Dermis blood vessel endothelial cell (primary cell): ENCODE results near the gene TLCD3B. TPM values are rescaled to one million over a fixed set of nuclear protein-coding genes. Genes with fewer than 3 reads are reported as not detected.

Experiments used
- DNase-seq: peaks from one replicate; pipeline ENCODE4 v3.0.0; 2010
- total RNA-seq: library from RNA; depleted of rRNA; stranded (reverse); fragments of >200 nt; gene quantifications from 2 replicates; pipeline ENCODE4 v1.2.3, GENCODE V29; 2014

Gene TLCD3B
- total RNA-seq, 1 donor from 2014 or later = not detected

DNA sequence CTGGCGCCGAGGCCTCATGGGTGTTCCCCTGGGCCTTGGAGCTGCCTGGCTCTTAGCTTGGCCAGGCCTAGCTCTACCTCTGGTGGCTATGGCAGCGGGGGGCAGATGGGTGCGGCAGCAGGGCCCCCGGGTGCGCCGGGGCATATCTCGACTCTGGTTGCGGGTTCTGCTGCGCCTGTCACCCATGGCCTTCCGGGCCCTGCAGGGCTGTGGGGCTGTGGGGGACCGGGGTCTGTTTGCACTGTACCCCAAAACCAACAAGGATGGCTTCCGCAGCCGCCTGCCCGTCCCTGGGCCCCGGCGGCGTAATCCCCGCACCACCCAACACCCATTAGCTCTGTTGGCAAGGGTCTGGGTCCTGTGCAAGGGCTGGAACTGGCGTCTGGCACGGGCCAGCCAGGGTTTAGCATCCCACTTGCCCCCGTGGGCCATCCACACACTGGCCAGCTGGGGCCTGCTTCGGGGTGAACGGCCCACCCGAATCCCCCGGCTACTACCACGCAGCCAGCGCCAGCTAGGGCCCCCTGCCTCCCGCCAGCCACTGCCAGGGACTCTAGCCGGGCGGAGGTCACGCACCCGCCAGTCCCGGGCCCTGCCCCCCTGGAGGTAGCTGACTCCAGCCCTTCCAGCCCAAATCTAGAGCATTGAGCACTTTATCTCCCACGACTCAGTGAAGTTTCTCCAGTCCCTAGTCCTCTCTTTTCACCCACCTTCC is 43.5 kb downstream of the TLCD3B start:
- DNase-seq = no peak

DNA sequence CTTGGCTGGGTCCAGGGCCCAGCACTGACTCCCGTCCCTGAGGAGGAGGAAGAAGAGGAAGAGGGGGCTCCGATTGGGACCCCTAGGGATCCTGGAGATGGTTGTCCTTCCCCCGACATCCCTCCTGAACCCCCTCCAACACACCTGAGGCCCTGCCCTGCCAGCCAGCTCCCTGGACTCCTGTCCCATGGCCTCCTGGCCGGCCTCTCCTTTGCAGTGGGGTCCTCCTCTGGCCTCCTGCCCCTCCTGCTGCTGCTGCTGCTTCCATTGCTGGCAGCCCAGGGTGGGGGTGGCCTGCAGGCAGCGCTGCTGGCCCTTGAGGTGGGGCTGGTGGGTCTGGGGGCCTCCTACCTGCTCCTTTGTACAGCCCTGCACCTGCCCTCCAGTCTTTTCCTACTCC is 44.1 kb downstream of the TLCD3B start:
- no peak for DNase-seq

DNA sequence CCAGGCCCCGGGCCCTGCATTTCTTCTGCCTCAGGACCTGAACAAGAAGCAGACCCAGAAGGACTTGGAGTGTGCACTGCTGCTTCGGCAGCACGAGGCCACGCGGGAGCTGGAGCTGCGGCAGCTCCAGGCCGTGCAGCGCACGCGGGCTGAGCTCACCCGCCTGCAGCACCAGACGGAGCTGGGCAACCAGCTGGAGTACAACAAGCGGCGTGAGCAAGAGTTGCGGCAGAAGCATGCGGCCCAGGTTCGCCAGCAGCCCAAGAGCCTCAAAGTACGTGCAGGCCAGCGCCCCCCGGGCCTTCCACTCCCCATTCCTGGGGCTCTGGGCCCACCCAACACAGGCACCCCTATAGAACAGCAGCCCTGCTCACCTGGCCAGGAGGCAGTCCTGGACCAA is 44.8 kb downstream of the TLCD3B start:
- DNase-seq = no peak

DNA sequence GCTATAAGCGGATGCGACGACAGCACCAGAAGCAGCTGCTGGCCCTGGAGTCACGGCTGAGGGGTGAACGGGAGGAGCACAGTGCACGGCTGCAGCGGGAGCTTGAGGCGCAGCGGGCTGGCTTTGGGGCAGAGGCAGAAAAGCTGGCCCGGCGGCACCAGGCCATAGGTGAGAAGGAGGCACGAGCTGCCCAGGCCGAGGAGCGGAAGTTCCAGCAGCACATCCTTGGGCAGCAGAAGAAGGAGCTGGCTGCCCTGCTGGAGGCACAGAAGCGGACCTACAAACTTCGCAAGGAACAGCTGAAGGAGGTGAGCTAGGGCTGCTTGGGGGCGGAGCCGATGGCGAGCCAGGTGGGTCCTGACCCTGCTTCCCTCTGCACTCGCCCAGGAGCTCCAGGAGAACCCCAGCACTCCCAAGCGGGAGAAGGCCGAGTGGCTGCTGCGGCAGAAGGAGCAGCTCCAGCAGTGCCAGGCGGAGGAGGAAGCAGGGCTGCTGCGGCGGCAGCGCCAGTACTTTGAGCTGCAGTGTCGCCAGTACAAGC is 45.7 kb downstream of the TLCD3B start:
- no peak for DNase-seq

DNA sequence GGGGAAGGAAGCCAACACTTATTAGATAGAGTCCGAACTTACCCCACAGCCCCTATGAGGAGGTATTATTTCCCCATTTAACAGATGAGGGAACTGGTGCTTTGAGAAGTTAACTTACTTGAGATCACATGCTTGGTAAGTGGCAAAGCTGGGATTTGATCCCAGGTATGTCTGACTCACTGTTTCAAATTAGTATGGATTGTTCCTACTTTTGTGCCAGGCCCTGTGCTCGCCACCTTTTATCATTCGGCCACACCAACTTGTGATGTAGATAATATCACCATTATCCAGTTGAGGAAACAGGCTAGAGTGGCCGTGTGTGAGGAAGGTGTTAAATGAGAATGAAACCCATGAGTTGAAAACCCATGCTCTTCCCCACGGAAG is 46.3 kb downstream of the TLCD3B start:
- no peak for DNase-seq

DNA sequence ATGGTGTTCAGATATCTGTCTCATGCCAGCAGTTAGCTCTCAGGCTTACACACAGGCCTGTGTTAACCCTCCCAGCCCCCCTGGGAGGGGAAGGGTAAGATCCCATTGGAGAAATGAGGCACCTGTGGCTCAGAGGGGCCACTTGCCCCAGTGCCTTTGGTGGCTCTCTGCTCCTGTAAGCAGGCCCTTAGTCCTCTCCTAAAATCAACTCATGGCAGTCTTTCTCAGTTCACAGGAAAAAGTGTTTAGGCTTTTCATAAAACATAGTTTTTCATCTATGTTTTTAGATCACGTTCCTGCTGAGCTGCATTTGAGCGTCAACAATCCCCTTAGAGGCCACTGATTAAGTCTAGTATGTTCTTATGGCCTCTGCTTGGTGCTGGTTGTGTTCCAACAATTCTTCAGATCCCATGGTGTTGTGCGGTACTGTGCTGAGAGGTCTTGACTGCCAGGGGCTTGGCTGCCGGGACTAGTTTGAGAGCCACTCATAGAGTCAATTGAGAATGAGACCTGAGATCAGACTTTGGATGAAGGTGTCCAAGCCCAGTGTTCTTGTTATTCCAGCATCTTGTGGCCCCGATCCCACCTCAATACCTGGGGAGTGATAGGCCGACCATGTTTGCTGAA is 46.8 kb downstream of the TLCD3B start:
- no peak for DNase-seq

DNA sequence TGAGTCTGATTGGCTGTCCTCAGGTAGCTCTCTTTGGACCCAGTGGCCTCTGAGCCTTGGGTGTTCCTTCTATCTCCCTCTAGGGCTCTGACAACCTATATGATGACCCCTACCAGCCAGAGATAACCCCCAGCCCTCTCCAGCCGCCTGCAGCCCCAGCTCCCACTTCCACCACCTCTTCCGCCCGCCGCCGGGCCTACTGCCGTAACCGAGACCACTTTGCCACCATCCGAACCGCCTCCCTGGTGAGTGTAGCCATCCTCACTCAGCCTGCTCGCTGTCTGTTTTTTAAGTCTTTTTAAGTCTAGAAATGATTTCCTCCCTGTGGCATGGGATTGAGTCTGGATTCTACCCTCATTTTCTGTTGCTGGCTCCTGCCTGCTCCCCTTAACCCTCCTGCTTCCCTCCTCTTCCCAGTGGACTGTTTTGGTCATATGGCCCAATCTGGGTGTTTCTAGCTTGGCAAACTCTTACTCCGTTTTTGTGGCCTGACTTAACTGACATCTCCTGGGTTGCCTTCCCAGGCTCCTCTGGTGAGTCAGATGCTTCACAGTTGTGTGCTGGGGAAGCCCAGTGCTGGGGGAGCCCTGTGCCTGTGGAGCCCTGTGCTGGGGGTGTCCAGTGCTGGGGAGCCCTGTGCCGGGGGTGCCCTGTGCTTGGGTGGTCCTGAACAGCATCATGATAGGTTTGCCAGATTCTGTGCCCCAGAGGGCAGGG is 47.5 kb downstream of the TLCD3B start:
- no peak for DNase-seq

DNA sequence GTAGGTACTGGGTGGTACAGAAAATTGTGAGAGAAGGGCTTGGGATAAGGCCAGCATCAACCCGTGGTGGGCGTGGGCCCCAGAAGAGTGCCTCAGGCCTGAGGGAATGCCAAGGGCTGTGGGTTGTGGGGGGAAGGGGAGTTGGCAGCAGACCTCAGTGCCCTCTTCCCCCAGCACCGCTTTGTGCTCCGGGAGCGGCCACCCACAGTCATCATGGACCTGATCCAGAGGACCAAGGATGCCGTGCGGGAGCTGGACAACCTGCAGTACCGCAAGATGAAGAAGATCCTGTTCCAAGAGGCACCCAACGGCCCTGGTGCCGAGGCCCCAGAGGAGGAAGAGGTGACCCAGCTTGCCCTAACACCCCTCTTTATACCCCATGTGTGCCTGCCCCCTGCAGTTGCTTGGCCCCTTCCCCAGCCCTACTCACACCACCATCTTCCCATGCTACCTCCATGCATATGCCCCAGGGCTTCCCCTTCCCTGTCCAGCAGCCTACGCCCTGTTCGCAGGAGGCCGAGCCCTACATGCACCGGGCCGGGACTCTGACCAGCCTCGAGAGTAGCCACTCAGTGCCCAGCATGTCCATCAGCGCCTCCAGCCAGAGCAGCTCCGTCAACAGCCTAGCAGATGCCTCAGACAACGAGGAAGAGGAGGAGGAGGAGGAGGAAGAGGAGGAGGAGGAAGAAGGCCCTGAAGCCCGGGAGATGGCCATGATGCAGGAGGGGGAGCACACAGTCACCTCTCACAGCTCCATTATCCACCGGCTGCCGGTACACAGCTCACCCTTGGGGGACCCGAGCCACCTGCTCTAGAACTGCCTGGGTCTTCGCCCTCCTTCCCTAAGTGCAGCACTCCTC is 48.3 kb downstream of the TLCD3B start:
- DNase-seq = no peak

- DNase-seq = no peak
Observed at GRCh38 chr16:29978564-29979270, 52.4 kb downstream of the TLCD3B start.

DNA sequence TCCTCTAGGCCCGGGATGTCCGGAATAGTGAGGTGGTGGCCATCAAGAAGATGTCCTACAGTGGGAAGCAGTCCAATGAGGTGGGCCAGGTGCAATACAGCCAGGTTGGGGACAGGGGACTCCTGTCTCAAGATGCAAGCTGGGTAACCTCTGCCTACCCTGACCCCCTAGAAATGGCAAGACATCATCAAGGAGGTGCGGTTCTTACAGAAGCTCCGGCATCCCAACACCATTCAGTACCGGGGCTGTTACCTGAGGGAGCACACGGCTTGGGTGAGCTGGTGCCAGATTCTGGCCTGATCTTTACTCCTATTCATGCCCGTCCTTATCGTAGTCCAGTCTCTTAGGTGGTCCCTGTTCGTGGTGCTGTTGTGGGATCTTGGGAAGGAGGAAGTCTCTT is 53.0 kb downstream of the TLCD3B start:
- DNase-seq = no peak

DNA sequence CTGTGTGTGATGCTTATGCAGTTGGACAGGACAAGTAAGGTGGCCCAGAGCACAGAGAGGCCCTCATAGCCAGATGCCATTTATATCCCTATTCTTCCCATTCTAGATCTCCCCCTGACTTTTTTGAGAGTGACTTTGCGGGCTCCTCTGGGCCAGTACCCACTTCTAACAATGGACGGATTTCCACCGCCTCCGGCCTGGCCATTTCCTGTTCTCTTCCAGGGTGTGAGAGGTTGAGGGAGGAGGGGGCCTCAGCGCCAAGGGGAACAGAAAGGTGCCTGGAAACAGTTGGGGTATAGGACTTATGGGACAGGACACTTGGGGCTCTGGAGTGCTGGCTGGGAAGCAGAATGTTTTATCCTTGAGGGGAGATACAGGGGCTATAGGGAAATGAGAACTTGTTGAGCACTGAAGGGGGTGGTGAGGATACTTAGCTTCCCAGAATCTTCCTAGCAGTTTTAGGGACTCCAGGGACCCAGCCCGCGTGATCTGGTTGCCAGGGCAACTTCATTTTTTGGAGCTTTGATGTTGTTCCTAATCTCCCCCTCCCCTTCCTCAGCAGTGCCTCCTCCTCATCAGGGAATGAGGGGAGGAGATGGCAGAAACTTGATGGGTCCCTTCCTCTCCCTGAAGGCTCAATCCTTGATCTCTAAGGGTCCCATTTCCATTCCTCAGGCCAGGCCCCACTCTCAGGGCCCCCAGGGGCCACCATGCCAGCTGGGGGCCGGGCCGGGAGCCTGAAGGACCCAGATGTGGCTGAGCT is 53.8 kb downstream of the TLCD3B start:
- peak; percentile 83 for DNase-seq

DNA sequence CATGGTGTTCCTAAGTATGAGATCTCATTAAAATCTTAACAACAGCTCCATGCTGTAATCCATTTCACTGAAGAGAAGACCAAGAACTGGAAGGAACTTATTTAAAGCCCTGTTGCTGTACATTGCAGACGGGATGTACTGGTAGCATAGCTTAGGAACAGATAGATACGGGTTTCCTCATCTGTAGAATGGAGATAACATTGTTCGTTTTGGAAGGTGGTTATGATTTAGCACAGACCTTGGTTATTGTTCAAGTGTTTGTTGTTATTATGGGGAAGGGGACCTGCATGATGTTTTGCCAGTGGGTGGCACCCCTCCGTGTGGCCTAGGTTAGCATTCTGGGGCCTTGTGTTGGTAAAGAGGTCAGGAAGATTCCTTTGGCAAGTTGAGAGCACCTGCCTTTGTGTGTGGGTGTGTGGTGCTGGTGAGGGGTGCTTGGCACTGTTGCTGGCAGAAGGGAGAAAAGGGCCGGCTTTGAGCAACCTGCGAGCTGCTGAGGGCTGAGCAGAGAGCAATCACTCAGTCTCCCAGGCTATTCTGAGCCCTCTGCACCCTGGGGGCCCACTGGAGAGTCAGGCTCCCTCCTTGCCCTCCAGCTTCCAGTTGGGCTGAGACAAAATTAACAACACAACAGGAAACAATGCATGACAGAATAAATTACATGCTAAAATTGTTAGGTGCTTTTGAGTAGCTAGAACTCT is 55.1 kb downstream of the TLCD3B start:
- DNase-seq = peak; percentile 41

DNA sequence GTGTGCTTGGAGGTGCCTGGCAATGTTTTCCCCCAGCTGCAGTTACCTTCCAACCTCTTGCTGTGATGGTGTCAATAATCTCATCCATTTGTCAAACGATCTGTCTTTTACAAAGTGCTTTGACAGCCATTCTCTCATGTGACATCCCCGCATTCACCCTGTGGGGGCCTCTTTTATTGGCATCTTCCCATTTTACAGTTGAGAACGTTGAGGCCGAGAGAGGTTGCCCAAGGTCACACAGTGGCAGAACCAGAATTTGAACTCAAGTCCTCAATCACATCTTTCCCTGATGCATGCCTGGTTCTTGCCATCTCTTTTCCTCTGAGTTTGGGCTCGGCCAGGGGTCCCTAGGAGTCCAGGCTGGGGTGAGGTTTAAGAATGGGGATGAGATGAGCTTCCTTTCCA is 55.9 kb downstream of the TLCD3B start:
- no peak for DNase-seq

Other genes with a start within 250 kb of the TLCD3B start
- gene KIF22, start 240.5 kb downstream of the TLCD3B start, total RNA-seq = 26.7 and 76.9 TPM in 2 replicates
- gene MAZ, start 224.7 kb downstream of the TLCD3B start, total RNA-seq = 130 and 265 TPM in 2 replicates
- 0.68 TPM in 1 of 2 replicates, not detected in the other for gene PRRT2, start 219.1 kb downstream of the TLCD3B start, total RNA-seq
- gene PAGR1, start 215.1 kb downstream of the TLCD3B start, total RNA-seq = 23.5 and 30.1 TPM in 2 replicates
- 222 and 262 TPM in 2 replicates for gene MVP, start 210.8 kb downstream of the TLCD3B start, total RNA-seq
- gene CDIPT, start 168.0 kb downstream of the TLCD3B start, total RNA-seq = 107 and 117 TPM in 2 replicates
- gene SEZ6L2, start 131.7 kb downstream of the TLCD3B start, total RNA-seq = 0.68 and 2.2 TPM in 2 replicates
- 0.47 TPM in 1 of 2 replicates, not detected in the other for gene ASPHD1, start 130.8 kb downstream of the TLCD3B start, total RNA-seq
- 7.7 and 15.7 TPM in 2 replicates for gene KCTD13, start 105.0 kb downstream of the TLCD3B start, total RNA-seq
- gene TMEM219, start 69.2 kb downstream of the TLCD3B start, total RNA-seq = 61.6 and 125 TPM in 2 replicates
- gene TAOK2, start 57.4 kb downstream of the TLCD3B start, total RNA-seq = 159 and 160 TPM in 2 replicates
- 6.3 and 9.3 TPM in 2 replicates for gene HIRIP3, start 35.7 kb downstream of the TLCD3B start, total RNA-seq
- gene INO80E, start 35.0 kb downstream of the TLCD3B start, total RNA-seq = 21.4 and 22.3 TPM in 2 replicates
- 0.47 and 2.0 TPM in 2 replicates for gene DOC2A, start 20.2 kb downstream of the TLCD3B start, total RNA-seq
- gene C16orf92, start 8.1 kb downstream of the TLCD3B start, total RNA-seq = not detected in 2 replicates
- gene ALDOA, start 34.5 kb upstream of the TLCD3B start, total RNA-seq = 286 and 586 TPM in 2 replicates
- gene PPP4C, start 44.7 kb upstream of the TLCD3B start, total RNA-seq = 220 and 256 TPM in 2 replicates
- 0.17 and 0.23 TPM in 2 replicates for gene TBX6, start 60.7 kb upstream of the TLCD3B start, total RNA-seq
- gene YPEL3, start 64.9 kb upstream of the TLCD3B start, total RNA-seq = 25.0 and 28.2 TPM in 2 replicates
- 1.1 and 2.2 TPM in 2 replicates for gene GDPD3, start 82.3 kb upstream of the TLCD3B start, total RNA-seq
- 38.7 and 60.6 TPM in 2 replicates for gene MAPK3, start 91.9 kb upstream of the TLCD3B start, total RNA-seq
- 1.9 and 4.7 TPM in 2 replicates for gene CORO1A, start 152.3 kb upstream of the TLCD3B start, total RNA-seq
- 57.5 and 245 TPM in 2 replicates for gene BOLA2B, start 162.4 kb upstream of the TLCD3B start, total RNA-seq
- 44.0 and 72.8 TPM in 2 replicates for gene SLX1A, start 162.6 kb upstream of the TLCD3B start, total RNA-seq
- 2.6 and 7.1 TPM in 2 replicates for gene SULT1A3, start 168.0 kb upstream of the TLCD3B start, total RNA-seq
- 1.1 and 4.3 TPM in 2 replicates for gene NPIPB13, start 217.2 kb upstream of the TLCD3B start, total RNA-seq